ENCODE measurements around the gene PRTFDC1.

- TF ChIP-seq POLR2A (IDR thresholded peaks at IDR 0.05; ENCODE audit: low read depth, low read length) (no peak), TAF1 (IDR thresholded peaks at IDR 0.05; ENCODE audit: borderline replicate concordance, low read depth, low read length) (no peak), POLR2AphosphoS5 (IDR thresholded peaks at IDR 0.05; ENCODE audit: low read depth, low read length) (no peak)
Observed at GRCh38 chr10:24950439-24950838, 2.0 kb downstream of the PRTFDC1 start.

Data from GM12892 (cell line).